PC-9 (cell line): Measurements from ENCODE around the gene EHMT1.

Experiments
- CTCF ChIP-seq: fragments of 200-600 bp; sonication (generic); conservative IDR thresholded peaks from 2 replicates; pipeline ENCODE4 v1.6.1; 2017; ENCODE audit warnings: mixed run types, antibody characterized with exemption, mild to moderate bottlenecking, moderate library complexity
- EZH2 ChIP-seq: fragments of 200-600 bp; sonication (generic); IDR thresholded peaks from 2 replicates; pipeline ENCODE4 v1.8.0; 2017; ENCODE audit warnings: antibody characterized with exemption, low read depth

- TF ChIP-seq CTCF (no peak), EZH2 (no peak)
These were observed 102.7 kb downstream of the EHMT1 start for GRCh38 chr9:137721479-137721878.
